HL-60 (cell line): ENCODE measurements around the gene TSPAN31.

Source experiments
- CTCF ChIP-seq: IDR thresholded peaks from one replicate; pipeline ENCODE4 v1.5.1; 2011; ENCODE audit warnings: low read length, control low read depth, inconsistent platforms; ENCODE audit not compliant: insufficient read depth
- GABPA ChIP-seq: IDR thresholded peaks from 2 replicates; pipeline ENCODE4 v1.6.1; 2012; ENCODE audit warnings: low read depth
- POLR2AphosphoS5 ChIP-seq: IDR thresholded peaks from 2 replicates; pipeline ENCODE4 v1.6.1; 2012; ENCODE audit warnings: low read depth
- REST ChIP-seq: IDR thresholded peaks from 2 replicates; pipeline ENCODE4 v1.6.1; 2012; ENCODE audit warnings: low read depth; ENCODE audit not compliant: insufficient replicate concordance
- SPI1 ChIP-seq: IDR thresholded peaks from 2 replicates; pipeline ENCODE4 v1.6.1; 2012; ENCODE audit warnings: low read depth, mild to moderate bottlenecking, borderline replicate concordance

- TF ChIP-seq CTCF, result no peak
- no peak for TF ChIP-seq POLR2AphosphoS5
- TF ChIP-seq GABPA, result no peak
- TF ChIP-seq REST, result no peak
- TF ChIP-seq SPI1, result no peak
Measured at GRCh38 chr12:57739387-57739786, 5.5 kb upstream of the TSPAN31 start.
